Activated T-cell treated with anti-CD3 and anti-CD28 coated beads, Interleukin-2, amount 50 U/mL, for 48 hours (primary cell): ENCODE data around the gene LRCH1.

Experiments used
- DNase-seq, 2 experiments: peaks; one replicate each; pipeline ENCODE4 v3.0.0-alpha.2; 2020

Gene LRCH1

DNA sequence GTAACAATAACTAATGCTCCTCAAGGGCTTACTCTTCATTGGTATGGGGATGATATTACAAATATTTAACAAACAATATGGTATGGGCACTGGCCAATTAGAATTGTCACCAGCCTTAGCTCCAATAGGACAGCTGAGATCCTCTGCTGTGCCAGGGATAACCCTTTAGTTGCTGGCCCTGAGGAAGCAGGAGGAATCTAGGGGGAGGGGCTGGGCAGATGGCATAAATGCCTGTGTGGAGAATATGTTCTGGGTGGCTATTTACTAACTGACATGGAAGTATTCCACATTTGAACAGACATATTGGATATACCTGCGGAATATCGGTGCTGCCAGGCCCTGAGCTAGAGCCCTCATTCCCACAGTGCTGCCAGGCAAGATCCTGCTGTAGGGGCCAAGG is 16.6 kb upstream of the LRCH1 start:
- DNase-seq: no peak

DNA sequence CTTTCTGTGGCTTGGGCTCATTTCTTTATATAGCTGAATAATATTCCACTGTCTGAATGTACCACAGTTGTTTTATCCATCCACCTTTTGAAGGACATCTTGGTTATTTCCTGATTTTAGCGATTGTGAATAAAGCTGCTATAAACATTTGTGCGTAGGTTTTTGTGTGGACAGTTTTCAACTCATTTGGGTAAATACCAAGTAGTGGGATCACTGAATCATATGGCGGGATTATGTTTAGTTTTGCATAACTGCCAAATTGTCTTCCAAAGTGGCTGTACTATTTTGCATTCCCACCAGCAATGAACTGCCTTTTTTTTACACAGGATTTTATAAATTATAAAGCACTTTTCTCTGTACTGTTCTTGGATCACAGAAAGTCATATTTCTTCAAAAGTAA is 13.7 kb upstream of the LRCH1 start:
- no peak for DNase-seq

DNA sequence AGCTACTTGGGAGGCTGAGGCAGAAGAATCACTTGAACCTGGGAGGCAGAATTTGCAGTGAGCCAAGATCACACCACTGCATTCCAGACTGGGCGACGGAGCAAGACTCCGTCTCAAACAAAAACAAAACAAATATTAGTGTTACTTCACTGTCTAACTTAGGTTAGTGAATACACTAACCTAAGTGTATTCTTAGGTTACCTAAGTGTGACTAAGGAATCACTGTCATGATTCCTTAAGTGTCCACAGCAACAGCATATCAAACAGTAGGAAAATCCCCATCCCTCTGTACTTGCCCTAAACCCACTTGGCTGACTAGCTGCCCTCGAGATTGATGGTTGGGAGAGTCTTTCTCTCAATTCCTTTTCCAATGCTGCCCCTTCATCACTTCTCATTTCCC is 11.8 kb upstream of the LRCH1 start:
- DNase-seq: no peak

DNA sequence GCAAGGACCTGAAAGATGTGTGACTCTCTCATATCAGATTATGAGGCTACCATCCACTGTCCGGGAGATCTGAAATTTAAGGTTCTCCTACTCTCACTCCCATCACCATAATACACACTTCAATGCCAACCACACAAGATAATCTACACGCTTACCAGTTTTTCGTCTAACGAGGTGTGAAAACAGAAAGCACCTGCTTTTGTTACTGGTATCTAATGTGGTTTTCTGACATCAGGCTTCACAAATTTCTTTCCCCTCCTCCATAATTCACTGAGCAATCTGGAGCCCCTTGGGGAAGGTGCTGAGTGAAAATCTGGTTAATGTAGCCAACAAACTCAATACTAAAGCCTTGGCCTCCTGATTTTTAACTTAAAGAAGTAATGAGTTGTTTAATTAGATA is 10.1 kb upstream of the LRCH1 start:
- no peak for DNase-seq

DNA sequence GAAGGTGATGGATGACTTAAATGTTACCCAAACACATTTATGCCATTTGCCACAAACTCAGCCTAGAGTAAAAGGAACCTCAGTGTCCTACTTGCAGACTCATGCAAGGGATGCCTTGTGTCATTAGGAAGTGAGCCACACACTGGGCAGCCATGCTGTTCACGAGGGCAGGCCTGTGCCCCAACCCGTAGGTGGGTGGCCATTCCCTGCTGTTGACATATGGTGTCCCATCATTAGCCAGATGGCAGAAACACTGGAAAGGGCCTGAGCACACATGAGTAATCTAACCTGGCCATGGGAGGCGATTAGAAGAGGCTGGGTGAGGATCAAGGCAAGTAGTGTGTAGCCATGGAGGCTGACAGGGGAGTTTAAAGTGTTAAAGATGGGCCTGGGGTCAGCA is 9.7 kb upstream of the LRCH1 start:
- DNase-seq: no peak

DNA sequence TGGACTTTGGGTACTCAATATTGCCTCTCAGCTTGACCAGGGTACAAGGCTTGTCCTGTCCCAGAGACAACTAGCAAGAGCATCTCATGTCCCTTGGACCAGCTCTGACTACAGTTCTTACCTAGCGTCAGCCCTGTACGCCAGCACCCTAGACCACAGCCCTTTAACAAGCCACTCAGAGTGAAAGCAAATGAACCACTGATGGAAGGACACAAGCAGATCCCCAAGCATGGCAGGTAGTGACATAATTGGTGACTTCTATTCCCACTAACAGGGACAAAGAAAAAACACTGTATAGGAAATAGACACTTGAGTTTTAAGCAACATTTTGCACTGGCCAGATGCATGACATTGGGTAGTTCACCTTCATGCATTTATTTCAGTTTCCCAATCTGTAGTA is 8.8 kb upstream of the LRCH1 start:
- DNase-seq: no peak

DNA sequence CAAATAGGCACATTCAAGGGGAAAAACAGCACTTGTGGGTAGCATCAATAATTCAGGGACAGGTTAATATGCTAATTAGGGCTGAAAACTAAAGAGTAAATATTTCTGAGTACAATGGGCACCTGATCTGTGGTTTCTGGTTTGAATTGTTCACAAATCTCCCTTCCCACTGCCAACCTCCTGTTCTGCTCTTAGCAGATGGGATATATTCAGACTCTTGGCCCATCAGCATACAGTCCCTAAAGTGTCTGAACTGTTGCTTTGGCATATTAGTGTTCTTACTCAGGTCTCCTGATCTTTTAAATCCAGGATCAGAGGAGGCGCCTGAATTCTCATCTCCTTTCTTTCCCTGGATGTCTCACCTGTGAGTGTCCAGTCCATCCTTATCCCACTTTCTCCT is 8.2 kb upstream of the LRCH1 start:
- DNase-seq: no peak

DNA sequence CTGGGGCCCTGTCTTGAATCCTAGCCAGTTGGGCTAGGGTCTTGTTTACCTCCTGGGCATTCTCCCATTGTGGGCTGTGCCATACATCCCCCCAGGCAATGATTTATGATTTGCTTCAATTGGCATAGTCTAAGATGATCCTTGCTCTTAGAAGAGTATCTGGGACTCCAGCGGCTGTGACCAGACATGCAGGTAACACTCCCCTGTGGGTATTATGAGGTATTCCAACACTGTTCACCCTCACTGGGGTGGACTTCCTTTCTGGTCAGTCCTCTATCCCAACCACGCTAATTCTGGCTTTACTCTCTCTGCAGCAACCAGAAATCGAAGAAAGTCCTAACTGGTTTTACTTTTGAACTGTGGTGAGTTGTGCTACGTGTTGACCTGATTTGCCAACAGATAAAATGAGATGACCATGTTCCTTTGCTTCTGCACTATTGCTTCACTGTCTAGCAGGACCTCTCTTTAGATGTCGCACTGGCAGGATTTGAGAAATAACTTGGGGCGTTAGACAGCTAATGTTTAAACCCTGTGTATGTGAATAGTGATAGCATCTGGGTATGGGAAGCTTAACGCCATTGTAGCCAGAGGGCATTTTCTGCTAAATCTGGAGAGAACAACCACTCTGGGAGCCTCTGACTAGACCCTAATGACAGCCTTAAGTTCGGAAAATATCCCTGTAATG is 6.7 kb upstream of the LRCH1 start:
- DNase-seq: no peak

DNA sequence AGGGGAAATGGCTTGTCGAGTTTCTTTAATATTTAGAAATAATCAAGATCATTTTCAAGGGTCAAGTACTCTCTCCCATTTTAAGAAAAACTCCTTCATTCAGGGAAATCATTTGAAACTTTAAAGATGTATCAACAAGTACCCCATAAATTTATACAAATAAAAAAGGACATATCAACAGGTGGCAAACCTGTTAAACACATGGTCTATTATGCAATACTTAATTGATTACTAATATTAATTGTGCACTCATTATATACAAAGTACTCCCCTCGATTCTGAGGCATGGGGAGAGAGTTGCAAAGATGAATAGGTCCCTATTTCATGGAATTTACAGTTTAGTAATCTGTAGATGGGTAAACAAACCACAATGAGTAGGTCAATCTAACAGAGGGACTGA is 2.1 kb upstream of the LRCH1 start:
- no peak for DNase-seq

DNA sequence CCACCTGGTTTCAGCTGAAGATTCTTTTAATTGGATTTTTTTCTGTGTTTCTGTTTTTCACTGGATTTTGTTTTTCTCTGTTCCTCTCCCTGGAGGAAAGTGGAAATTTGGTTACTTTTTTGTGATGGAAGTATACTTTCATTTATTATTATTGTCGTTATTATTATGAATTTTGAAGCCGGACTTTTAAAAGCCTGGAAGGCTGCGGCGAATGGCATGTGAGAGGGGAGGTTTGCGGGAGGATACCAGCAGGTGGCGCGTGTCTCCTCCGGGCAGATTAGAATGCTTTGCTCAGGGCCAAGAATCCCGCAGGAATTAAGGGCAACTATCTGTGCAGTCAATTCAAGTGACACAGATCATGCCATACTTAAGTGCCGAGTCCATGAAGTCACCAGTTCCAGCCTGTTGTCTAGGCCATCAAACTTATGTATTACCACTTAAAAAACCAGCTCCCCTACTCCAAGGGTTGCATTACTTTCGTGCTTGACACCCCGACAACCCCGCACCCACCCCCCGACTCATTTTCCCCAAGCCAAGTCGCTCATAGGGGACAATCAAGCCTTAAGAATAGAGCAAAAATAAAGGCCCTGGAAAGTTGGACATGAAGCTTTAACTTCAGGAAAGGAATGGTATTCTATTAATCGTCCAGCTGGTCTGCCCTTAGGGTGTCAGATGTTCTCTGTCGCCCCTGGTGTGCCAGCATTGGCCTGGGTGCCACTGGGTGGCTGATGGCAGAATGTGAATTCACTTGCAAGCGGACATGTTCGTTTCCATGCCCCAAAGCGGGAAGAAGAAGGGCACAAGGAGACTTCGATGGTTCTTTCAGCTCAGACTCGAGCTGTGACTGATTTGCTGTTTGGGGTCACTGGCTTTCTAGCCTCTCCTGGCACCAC is 1.3 kb upstream of the LRCH1 start:
- DNase-seq: peak; percentile 71 to 78

DNA sequence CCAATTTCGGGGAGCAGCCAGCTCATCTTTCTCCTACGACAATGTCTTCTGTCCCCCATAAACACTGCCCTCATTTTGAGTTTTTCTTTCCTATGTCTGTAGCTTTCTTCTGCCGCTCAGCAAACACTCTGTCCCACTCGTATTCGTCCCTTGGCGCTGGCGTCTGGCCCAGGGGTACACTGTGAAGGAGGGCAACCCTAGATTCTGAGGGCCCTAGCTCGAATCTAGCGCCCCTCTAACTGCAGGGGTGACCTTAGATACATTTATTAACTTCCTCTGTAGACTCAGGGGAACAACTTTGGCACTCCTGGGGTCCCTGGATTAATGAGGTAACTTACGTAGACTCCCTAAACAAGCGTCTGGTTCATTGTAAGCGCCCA is 677 bp upstream of the LRCH1 start:
- DNase-seq: peak; percentile 23 to 25

DNA sequence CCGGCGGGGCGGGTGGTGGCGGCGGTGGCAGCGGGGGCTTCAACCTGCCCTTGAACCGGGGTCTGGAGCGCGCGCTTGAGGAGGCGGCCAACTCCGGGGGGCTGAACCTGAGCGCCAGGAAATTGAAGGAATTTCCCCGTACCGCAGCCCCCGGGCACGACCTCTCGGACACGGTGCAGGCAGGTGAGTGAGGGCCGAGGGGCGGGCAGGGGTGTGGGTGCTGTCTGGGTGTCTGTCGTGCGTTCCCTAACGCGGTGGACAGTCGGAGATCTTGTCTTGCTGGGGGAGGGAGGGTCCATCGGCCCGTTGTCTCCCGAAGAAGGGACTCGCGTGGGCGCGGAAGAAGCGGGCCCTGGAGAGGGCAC is 533 bp downstream of the LRCH1 start:
- DNase-seq: no peak

DNA sequence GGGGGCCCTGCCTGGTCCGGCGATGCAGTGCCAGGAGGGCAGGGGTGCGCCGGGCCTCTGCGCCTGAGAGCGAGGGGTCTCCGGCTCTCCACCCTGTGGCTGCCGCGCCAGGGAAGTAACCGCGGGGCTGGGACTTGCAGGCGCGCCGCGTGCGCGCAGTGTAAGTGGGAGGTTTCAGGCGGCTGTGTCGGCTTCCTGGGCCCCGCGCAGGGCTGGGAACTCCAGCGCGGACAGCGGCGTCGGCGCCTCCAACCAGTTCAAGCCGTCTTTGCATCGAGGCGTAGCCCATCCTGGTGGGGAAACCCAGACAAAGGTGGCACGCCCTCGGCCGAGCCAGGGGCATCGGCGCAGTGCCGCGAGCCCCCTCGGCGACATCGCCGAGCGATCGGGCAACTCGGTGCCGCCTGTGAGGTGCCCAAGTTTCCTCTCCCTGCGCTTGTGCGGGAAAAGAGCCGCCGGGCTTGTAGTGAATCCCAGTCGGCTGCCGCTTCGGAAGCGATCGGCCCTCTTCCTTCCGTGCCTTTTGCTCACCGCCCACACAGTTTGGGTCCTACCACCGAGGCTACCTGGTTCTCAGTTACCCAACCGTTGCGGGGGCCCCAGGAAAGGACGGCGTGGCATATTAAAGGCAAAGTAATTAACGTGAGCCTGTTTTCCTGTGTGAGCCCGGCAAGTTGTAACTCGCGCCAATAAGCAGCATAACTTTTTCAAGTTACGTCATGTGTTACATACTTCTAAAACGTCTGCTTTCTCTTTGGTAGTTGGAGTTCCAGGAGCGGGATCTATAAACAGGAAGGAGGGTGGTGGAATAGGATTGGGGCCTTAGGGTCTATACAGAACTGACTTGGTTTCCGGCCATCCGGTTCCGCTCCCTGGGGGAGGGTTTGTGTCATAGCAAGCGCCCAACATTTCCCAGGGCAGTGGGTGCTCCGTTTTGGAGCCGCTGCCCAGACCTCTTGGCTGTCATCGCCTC is 1.2 kb downstream of the LRCH1 start:
- DNase-seq: peak; percentile 74 to 81

DNA sequence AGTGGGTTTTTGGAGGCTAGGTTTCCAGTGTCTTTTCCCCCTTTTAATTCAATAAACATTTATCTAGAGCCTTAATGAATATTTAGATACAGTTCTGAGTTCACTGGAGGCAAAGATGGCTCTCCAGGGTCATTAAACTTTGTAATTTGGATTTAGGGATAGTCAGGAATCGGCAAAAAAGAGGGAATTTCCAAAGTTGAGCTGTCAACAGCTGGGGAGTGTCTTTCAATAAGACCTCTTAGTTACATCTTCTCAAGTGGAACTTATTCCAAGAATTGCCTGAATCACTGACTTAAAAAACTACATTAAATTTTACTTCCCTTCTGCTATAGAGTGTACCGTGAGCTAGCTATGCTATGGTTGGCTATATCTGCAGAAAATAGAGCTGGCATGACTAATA is 2.0 kb downstream of the LRCH1 start:
- no peak for DNase-seq

DNA sequence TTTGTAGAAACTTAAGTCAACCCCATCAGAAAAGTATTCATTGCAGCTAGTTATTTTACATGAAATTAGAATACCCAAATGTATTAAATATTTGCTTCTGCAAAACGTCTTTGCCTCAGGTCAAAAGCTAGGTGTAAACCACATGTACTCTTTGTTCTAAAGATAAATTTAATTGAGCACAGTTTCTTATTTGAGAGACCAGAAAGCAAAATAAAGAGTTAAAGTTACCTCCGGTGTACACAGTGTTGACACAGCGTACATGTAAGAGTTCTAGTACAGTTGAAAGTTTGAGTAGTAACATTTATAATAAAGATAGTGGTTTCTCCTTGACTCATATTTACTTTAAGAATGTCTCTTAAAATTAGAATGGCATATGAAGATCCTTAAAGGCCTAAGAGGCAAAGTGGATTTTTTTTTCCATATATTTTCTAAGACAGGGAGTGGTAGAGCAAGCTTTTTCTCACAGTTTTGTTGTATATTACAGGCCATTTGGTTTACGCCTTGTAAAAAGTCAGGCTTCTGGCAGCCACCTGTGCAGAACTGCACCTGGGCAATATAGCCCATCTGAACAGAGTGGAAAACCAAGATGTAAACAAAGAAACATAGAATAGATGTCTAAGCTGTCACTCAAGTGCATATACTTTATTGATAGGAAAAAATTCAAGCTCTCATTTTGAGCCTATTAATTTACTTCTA is 2.9 kb downstream of the LRCH1 start:
- DNase-seq: no peak

DNA sequence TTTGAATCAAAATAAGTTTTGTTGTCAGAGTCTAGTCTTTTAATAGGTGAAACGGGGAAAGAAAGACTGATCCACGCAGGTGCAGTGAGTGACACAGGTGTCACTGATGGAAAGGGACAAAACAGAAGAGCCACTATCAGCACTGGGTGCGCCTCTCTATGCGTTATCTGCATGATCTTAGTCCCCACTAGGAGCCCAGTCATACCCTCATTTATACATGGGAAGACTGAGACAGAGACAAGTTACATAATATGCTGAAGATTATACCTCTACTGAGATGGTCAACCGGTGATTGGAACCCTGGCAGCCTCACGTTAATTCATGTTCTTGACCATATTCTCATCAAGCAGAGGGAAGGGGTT is 3.4 kb downstream of the LRCH1 start:
- DNase-seq: no peak

DNA sequence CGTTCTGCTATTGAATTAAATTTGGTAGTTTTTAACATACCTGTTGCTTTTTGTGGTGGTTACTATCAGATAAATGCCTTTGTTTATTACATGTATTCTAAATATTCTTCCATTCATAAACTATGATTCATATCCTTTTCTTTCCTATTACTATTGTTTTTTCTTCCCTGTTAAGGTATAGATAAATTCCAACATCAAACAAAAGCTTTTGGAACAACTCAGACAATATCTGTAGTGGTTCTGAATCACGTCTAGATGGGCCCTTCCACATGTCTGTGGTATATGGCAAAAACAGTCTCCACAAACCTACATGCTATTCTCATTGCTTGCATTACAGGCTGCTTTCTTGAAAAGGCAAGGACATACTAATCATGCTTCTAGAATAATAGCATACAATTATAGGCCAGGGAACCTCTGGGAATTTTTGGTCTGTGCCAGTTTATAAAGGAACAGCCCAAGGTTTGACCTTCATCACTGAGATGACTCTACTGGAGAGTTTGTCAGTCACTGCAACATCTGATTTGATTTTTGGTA is 6.4 kb downstream of the LRCH1 start:
- DNase-seq: no peak

DNA sequence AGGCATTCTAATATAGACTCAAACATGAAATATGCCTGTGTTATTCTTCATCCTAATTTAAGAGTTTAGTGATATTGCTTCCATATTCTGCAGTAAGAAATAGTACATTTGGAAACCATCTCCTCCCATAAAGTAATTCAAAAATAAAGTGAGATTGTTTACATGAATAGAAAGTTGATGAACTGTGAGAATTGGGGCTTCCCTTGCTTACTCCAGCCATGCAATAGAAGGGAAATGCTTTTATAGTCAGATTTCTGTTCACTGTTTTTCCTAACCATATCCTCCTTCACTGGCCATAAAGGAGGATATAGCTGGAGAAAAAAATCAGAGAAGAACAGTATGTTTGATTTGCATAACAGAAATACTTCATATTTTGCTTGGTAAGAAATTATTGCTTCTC is 7.8 kb downstream of the LRCH1 start:
- no peak for DNase-seq

DNA sequence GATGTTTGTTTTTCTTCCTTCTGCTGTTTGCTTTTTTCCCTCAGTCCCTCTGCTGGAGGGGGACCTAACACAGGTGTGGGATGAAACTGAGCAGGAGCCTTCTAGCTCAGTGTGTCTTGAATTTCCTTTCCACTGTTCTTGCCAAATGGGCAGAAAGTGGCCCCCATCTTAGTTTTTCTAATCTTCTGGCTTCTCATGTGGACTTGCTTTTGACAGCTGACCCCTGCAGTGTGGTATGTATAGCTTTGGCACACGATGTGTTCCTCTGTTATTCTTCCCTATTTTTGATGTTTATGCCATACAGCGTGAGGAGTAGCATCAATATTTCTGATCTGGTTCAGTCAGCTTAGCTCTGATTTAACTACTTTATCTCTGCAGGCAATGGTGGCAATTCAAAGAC is 8.3 kb downstream of the LRCH1 start:
- DNase-seq: no peak

DNA sequence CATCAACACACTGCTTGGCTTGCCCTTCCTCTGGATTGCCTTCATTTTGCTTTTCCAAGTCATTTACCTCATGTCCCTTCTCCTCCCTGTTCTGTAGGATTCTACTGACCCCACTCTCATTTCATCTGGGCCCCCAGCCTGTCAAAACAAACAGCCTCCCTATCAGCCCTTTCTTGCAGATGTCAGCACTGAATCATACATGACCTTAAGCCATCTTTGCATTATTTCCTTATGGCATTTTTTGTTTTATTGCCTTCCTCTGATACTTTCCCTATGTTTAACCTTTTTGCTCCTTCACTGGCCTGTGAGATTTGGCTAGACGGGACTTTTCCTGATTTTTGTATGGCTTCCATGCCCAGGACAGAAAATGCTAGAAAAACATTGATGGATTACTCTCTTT is 8.7 kb downstream of the LRCH1 start:
- no peak for DNase-seq

DNA sequence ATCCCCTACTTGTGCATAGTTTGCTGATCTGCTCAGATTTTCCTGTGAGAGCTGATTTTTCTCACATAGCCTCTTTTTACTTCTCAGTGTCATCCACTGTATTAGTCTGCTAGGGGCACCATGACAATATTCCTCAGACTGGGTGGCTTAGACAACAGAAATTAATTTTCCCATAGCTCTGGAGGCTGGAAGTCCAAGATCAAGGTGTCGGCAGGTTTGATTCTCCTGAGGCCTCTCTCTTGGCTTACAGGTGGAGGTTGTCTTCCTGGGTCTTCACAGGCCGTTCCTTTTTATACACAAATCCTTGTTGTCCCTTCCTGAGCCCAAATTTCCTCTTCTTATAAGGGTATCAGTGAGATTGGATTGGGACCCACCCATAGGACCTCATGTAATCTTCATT is 9.2 kb downstream of the LRCH1 start:
- no peak for DNase-seq

DNA sequence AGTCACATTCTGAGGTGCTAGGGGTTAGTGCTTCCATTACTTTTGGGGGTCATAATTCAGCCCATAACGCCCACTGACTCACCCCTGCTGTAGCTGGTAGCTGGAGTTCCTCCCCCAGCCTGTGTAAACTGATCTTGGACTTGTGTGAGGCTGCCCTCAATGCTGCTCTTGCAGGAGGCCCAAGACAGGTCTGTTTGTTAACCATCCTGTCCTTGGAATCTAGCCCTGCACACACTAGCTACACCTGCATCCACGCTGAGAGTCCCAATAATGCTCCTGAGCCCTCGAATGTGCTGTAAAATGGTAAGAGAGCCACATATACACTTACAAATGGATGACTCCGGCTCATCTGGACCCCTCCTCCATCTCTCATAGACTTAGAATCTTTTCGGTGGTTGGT is 9.6 kb downstream of the LRCH1 start:
- DNase-seq: no peak
